Memory B cell (primary cell): ENCODE results near the gene PLPP1.

Source experiments
- ATAC-seq: fragments of 150-1000 bp; cut with Tn5 transposase; 2 replicates; pipeline ENCODE4 v1.10.0; 2021; ENCODE audit warnings: low read depth, mild to moderate bottlenecking, moderate library complexity
- DNase-seq, 2 donors: peaks; one replicate each; pipeline ENCODE4 v3.0.0; 2022; ENCODE audit warnings: low spot score in 2 of 2
- H3K27ac Mint-ChIP-seq: one replicate; pipeline ENCODE4 v1.8.0; 2022; ENCODE audit warnings: mild to moderate bottlenecking, moderate library complexity, mixed read lengths
- H3K27me3 Mint-ChIP-seq: one replicate; pipeline ENCODE4 v1.8.0; 2022; ENCODE audit warnings: mixed read lengths
- H3K36me3 Mint-ChIP-seq: one replicate; pipeline ENCODE4 v1.8.0; 2022; ENCODE audit warnings: mild to moderate bottlenecking, mixed read lengths
- H3K4me1 Mint-ChIP-seq: one replicate; pipeline ENCODE4 v1.8.0; 2022; ENCODE audit warnings: mixed read lengths
- H3K4me3 Mint-ChIP-seq: one replicate; pipeline ENCODE4 v1.8.0; 2022; ENCODE audit warnings: mild to moderate bottlenecking, moderate library complexity, mixed read lengths
- H3K9me3 Mint-ChIP-seq: one replicate; pipeline ENCODE4 v1.8.0; 2022; ENCODE audit warnings: mixed read lengths

The PLPP1 gene

DNA sequence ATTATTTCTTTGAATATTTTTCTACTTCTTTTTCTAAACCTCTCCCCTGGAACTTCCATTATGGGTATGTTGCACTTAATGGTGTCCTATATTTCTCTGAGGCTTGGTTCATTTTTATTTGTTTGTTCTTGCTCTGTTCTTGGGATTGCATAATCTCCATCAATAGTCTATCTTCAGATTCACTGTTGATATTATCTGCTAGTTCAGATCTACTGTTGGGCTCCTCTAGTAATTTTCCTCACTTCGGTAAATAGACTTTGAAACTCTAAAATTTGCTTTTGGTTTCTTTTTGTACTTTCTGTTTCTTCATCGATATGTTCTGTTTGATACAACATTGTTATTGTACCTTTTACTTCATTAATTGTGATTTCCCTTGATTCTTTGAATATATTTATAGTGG is 150.7 kb downstream of the PLPP1 start:
- no peaks in the 10 kb centered on the region for H3K27me3 Mint-ChIP-seq
- ATAC-seq (no peak), DNase-seq (no peak)
- peaks cover 54% of the 10 kb centered on the region for H3K36me3 Mint-ChIP-seq
- H3K4me3 Mint-ChIP-seq = no peak overlapping the region
- H3K4me1 Mint-ChIP-seq = no peaks in the 10 kb centered on the region
- H3K27ac Mint-ChIP-seq = no peak overlapping the region
- H3K9me3 Mint-ChIP-seq = peaks cover 16% of the 10 kb centered on the region

GRCh38 chr5:55383254-55383653 is 151.5 kb downstream of the PLPP1 start:
- Mint-ChIP-seq H3K27ac (no peak overlapping the region), H3K4me3 (no peak overlapping the region)

GRCh38 chr5:55377810-55378209 is 157.0 kb downstream of the PLPP1 start:
- Mint-ChIP-seq H3K27me3 (no peaks in the 10 kb centered on the region), H3K4me1 (no peaks in the 10 kb centered on the region), H3K4me3 (no peak overlapping the region), H3K27ac (peak overlapping the region; percentile 49), H3K36me3 (peaks cover 46% of the 10 kb centered on the region), H3K9me3 (peaks cover 12% of the 10 kb centered on the region)
- no peak for DNase-seq
- ATAC-seq = no peak

More at GRCh38 chr5:55383254-55383653, 151.5 kb downstream of the PLPP1 start:
- DNase-seq (no peak), ATAC-seq (no peak)
- Mint-ChIP-seq H3K4me1 (no peaks in the 10 kb centered on the region), H3K36me3 (peaks cover 53% of the 10 kb centered on the region), H3K27me3 (no peaks in the 10 kb centered on the region), H3K9me3 (peaks cover 16% of the 10 kb centered on the region)
